HG03521 (cell line): Measurements from ENCODE around the gene SLC35E1.
"Not testable (repeated sequence)": the region's sequence is repeated elsewhere in the genome, so short reads cannot be mapped to it uniquely, and the experiment has no call there.

Experiments used
- ATAC-seq: cut with Tn5 transposase; IDR thresholded peaks from one replicate; pipeline ENCODE4 v1.9.1; 2021; ENCODE audit warnings: mild to moderate bottlenecking, moderate library complexity; ENCODE audit not compliant: unreplicated experiment

SLC35E1 gene

DNA sequence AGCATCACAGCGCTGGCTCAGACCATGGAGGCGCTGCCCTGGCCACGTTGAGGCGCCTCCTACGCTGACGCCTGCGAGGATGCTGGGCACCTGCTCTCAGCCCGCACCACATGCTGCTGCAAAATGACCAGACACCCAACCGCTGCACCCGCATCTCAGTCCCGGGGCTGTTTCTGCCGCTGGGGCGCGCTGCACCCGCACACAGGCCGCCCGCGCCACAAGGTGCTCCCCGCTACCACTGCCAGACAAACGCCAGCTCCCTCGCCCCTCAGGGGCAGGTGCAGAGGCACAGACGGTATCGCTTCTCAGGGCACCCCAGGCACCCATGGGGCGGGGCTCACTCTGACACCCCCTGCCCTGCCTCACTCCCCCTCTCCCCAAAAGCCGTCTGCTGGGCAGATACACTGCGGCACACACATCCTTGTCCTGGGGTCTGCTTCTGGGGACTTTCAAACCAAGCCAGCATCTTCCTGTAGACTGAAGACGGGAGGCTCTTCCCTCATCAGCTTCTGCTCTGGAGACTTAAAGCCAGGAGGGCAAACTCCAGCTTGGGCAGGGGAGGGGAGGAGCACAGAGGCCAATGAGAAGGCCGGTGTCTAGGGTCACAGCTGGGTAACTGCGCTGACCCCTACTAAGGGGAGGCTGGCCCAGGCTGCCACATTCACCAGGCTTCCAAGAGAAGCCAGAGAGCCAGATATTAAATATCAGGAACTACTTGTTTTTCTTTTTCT lies 46.3 kb downstream of the SLC35E1 start:
- ATAC-seq: no peak

DNA sequence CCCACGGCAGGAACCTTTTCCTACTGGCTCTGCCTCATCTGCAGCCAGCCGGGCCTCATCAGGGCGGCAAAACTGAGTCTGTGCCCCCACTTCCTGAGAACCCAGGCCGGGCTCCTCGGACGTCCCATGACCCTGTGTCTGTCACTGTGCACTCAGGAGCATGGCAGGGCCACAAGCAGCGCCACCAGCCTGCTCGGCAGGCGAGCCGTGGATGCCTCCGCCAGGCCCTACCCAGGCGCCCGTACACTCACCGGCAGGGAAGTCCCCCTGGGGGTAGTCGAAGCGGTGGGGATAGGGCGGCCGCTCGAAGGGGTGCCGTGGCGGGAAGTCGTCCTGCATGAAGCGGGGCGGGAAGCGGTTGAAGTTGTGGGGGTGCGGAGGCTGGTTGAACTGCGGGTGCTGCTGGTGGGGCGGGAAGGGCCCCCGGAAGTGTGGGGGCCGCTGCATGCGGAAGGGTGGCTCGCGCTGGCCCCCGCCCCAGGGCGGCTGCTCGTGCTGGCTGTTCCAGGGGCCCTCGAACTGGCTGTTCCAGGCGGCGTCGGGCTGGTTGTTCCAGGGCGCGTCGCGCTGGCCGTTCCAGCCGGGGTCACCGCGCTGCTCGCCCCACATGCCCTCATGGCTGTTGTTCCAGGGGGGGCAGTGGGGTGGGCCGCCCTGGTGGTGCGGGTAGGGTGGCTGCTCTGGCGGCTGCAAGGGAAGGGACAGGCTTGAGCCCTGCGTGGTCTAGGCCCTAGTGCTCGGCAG lies 47.1 kb downstream of the SLC35E1 start:
- no peak for ATAC-seq

DNA sequence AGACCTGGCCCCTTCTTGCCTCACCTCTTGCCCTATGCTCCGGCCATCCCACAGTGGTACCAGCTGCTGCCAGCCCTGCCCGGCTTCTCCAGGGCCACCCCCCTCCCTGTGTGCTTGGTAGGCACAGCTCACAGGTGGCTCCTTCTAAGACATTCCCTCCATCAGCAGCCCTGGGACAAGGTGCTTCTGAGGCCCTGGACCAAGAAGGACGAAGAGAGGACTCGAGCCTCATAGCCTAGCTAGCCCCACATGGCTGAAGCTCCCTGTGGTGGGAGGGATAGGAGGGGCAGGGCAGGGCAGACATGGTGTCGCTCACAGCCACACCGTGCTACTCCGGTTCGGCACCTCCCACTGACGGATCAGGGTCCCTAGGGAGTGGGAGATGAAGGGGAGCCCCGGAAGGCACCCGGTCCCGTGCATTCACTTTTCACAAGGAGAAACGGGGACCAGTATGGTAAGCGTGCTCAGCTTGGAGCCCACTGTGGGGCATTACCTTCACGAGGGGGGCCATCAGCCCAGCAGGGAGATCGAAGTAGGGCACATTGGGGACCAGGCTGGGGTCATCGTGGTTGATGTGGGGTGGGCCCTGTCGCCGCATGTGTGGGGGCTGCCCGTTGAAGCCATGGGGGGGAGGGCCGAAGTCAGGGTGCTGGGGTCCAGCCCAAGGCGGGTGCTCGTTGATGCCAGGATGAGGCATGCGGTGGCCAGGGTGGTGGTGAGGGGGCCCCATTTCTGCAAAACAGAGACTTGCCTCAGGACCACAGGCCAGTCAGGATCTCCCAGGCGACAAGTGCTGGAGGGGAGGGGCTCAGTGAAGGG lies 49.4 kb downstream of the SLC35E1 start:
- no peak for ATAC-seq

DNA sequence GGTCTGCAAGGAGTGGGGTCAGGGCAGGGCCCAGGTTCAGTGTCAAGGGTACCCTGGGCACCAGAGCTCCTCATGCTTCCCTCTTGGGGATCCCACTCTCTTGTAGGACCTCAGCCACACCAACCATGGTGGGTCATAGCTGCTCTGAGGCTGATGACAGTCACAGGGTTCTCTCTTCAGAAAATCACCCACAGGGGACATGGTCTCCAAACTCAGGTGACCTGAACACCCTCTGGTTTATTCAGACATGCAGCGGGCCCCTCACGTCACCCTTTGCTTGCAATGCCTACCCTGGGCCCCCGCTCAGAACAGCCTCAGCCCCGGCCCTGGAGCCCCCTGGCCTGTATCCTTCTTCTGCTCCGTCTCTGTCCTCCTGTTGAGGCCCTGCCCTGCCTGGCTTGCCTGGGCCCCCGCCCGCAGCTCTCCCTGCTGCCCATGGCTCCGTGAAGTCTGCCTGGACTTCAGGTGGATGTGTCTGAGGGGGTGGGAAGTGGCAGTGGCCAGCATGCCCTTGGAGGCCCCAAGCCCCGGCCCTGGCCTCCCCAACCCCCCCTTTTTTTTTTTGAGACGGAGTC lies 50.4 kb downstream of the SLC35E1 start:
- ATAC-seq: no peak

DNA sequence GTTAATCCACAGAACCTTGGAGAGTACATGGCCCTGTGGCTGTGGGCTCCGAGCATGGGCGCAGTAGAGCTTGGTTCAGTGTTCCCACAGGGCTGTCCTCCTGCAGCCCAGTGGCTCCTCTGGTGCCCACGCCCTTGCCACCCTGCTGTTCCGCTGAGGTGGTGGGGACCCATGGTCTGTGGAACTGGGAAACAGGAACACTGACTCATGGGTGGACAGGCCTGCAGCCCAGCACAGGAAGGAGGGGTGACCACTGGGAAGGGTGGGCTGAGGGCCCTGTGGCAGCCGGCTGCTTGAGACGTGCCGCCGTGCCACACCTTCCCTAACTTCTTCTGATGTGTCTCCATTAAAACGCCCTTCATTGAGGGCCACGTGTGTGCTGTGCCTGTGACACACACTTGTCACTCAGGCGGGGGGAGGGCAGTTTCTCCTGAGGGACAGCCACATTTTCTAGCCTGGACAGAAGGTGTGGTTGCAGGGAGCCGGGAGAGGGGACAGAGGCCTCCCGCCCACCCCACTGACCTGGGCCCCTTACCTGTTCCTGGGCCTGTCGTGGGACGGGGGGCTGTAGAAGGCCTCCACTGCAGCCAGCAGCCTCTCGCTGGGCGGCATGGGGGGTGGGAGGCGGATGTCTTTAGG lies 51.1 kb downstream of the SLC35E1 start:
- ATAC-seq: no peak

DNA sequence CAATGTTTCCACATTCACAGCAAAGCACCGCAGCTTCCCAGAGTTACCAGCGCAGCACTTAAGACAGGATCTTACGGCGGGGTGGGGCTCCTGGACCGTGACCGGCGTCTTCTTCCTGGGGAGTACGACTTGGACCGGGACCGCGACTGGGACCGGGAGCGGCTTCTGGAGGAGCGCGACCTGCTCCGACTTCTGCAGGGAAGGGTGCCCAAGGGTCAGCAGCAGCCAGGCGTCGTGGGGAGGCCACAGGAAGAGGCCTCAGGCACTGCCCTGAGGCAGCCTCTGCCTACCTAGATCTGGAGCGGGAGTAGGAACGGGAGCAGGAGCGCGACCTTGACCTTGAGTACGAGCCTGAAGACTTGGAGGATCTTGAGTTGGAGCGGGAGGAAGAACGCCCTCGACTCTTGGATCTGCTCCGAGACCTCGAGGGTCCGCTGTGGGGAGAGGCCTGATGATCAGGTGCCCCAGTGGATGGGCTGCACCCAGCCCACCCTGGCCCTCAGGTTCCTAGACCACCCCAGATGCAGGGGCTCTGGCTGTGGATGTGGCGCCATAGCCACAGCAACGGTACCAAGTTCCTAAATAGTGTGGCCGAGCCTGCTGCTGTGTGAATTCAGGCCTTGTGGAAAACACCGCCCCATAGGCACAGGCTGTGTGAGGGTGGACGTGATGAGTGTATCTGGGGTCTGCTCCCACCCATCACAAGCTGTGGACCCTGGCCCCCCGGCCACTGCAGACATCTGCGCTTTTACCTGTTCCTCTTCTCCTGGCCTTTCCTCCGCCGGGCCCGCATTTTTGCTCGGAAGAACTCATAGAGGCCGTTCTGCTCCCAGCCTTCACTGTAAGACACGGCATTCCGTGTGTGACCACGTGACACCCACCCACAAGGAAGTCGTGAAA lies 51.9 kb downstream of the SLC35E1 start:
- ATAC-seq: no peak

DNA sequence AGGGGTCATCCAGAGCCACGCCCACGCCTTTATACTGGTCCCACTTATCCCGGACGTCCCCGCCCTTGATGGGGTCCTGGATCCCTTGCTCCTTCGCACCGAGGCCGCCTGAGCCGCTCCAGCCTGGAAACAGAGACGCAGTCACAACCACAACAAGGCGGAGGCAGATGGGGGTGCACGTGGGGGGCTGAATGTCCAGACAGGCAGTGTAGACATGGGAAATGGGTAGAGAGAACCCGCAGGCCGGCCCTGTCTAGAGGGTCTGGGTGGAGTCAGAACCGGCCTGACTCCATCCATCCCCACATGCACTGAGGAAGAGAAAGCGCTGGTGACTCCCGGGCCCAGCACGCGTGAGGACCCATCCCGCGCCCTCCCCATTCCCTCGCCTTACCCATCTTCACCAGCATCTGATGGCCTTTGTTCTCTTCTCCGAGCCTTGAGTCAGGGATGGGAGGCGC lies 53.0 kb downstream of the SLC35E1 start:
- no peak for ATAC-seq

DNA sequence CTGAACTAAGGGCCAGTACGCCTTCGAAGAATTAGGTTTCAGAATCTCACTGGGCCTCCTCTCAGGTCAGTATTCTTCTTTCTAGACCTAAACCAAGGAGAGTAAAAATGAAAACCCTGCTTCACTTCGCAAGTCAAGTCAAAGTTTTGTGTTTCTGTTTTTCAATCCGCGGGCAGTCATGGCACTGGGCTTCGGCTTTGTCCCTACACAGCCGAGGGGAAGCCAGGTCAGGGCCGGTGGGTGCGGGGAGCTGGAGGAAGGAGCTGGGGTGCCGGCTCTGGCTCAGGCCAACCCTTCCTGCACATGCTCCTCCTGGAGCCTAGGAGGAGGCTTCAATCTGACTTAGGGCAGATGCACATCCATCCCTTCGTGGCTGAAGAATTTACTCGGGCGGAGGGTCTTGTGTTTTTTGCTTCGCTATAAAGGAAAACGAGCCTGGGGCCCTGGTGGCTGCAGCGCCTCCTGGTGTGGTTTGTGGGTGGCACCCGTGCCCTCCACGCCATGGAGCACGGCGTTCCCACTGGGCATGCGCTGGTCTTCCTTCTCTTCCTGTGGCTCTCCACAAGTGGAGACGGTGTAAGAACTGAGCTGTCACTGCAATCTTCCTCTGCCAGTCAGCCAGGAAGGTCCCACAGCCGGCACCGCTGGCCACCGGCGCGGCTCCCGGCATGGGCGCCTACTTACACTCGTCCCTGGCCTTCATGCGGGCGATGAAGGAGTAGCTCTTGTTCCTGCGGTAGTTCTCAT lies 53.6 kb downstream of the SLC35E1 start:
- ATAC-seq: no peak

DNA sequence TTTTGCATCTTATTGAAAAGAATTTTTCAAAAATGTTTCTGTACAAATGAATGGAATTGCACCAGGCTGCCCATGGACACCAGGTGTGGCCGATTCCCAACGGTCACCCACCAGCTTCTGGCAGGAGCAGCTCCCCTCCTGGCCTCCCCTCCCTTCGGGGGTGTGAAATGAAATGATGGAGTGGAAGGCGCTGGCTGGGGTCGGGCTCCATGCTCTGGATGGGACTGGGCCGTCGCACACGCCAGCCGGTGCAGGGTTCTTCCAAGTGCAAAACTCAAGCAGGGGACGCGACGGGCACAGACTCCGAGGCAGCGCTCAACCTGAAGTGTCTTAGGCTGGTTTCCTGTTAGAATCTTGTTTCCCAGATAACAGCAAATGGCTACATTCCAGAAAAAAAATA lies 54.2 kb downstream of the SLC35E1 start:
- ATAC-seq: no peak

DNA sequence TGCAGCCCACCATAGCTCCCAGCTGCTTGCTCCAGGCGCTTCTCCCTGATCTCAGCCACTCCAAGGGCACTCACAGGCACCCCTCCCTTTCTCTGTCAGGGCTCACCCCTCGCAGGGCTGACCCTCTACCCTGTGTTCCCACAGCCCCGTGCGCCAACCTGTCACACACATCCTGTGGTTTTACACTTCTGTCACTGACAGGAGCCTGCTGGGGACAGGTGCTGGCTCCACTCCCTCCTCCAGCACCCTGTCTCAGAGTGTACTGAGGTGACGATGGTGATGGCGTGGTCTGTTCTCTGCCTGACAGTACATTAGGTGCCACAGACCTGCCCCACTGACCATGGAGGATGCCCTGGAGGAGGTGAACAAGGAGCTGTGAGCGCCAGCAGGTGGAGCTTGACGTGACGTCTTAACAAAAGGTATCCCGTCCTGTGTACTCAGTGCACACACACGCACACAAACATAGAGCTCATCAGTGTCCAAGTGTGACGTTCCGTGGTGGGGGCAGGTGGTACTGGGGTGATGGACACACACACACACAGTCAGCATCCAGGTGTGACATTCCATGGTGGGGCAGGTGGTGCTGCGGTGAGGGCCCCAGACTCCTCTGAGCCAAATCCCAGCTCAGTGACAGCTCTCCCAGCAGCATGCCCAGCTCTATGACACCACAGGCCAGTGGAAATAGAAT lies 55.1 kb downstream of the SLC35E1 start:
- ATAC-seq: no peak

DNA sequence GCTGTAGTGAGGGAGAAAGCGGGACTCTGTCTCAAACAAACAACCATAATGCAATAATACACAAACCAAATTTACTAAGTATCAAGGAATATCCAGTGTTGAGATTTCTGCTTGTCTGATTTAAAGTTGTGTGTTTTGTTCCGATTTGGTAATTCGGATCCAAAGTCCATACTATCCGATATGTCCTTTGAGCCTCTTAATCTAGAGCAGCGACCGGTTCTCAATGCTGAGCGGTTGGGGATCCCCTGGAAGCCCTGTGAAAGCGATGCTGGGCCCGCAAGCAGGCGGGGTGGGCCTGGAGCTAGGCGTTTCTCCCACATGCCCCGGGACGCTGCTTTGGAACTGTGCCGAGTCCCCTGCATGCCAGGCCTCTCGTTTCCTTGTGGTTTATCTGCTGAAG lies 55.8 kb downstream of the SLC35E1 start:
- ATAC-seq: no peak

DNA sequence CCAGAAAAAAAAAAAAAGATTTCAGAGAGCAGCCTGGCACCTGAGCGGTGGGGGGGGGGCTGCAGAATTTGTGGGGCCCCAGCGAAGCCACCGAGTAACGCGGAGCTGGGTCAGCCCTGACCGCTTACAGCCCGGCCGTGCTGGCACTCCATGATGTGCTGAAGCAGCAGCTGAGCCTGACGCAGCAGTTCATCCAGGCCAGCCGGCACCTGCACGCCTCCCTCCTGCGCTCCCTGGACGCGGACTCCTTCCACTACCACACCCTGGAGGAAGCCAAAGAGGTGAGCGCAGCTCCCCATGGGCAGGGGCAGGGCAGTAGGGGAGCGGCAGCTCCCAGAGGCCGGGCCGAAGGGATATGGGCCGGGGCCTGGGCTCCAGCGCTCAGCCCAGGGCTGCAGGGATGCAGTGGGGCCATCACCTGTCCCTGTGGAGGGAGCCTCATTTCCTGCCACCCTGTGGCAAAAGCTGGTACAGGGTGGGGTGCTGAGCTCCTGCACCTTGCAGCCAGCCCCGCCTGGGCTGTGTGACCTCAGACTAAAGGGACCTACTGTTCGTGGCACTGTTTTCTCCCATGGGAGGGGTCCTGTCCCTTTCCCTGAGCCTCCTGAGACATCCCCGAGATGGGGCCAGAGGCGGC lies 57.7 kb downstream of the SLC35E1 start:
- ATAC-seq: no peak

DNA sequence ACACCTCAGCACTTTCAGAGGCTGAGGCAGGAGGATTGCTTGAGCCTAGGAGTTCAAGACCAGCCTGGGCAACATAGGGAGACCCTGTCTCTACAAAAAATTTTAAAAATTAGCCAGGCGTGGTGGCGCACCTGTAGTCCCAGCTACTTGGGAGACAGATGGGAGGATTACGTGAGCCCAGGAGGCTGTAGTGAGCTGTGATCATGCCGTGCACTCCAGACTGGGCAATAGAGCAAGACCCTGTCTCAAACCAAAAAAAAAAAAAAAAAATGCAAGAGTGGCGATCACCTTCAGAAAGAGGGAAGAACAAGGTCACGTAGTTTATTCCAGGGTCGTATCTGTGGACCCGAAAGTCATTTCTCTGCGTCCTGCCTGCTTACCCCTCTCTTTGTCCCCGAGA lies 59.6 kb downstream of the SLC35E1 start:
- ATAC-seq: not testable (repeated sequence)

DNA sequence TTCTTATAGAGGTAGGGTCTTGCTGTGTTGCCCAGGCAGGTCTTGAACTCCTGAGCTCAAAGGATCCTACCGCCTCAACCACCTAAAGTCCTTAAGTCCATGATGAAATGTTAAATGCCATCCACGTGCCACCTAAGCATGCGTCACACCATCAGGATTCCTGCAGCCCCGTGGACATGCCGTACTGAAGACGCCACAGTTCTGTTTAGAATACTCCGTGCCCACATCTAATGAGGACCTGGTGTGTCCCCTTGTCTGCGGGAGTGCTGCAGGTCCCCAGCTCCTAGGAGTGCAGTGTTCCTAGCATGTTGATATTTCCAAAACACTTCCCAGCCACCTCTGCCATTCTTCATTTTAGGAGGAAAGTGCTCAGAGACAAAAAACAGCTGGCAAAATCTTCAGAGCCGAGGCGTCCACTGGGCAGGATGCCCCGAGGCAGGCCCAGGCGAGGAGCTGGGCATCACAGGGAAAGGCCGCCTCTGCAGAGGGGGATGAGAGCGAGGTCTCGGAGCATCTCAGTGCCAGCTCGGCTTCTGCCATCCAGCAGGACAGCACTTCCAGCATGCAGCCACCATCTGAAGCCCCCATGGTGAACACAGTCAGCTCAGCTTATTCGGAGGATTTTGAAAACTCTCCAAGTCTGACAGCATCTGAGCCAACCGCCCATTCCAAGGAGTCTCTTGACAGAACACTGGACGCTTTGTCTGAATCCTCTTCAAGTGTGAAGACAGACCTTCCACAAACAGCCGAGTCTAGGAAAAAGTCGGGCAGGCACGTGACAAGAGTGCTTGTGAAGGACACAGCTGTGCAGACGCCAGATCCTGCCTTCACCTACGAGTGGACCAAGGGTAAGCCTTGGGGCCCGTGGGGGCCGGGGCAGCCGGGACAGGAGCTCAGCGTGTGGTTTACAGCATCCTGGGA lies 62.8 kb downstream of the SLC35E1 start:
- no peak for ATAC-seq

DNA sequence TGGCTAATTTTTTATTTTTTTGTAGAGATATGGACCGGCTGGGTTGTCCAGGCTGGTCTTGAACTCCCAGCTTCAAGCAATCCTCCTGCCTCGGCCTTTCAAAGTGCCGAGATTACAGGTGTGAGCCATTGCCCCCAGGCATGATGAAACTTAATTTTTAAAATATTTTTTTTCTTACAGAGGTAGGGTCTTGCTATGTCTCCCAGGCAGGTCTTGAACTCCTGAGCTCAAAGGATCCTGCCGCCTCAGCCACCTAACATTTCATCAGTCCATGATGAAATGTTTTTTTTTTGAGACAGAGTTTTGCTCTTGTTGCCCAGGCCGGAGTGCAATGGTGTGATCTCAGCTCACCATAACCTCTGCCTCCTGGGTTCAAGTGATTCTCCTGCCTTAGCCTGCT lies 63.7 kb downstream of the SLC35E1 start:
- no peak for ATAC-seq

DNA sequence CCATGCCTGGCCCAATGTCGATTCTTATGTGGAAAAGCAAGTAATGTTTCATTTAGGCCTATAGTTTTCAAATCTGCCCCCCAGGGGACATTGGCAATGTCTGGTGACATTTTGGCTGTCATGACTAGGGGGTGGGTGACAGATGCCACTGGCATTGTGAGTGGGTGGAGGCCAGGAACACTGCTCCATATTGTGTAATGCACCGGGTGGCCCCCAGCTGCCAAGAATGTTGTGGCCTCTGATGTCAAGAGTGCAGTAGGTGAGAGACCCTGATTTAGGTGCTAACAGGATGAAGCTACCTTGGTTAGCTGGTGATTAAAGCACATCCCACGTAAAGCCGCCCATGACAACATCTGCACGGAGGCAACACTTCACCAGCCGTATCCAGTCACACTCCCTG lies 65.3 kb downstream of the SLC35E1 start:
- no peak for ATAC-seq

DNA sequence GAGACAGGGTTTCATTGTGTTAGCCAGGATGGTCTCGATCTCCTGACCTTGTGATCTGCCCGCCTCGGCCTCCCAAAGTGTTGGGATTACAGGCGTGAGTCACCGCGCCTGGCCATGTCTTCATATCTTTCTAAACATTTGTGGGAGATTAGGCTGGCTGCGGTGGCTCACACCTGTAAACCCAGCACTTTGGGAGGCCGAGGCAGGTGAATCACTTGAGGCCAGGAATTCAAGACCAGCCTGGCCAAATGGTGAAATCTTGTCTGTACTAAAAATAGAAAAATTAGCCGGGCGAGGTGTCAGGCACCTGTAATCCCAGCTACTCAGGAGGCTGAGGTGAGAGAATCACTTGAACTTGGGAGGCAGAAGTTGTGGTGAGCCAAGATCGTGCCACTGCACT lies 66.1 kb downstream of the SLC35E1 start:
- ATAC-seq: not testable (repeated sequence)
